ENCODE measurements around the gene KDM7A. TPM values are rescaled to one million over a fixed set of nuclear protein-coding genes. Genes with fewer than 3 reads are reported as not detected.

Gene KDM7A
- total RNA-seq, 1 experiment from 2014 or later: 1.5 TPM

DNA sequence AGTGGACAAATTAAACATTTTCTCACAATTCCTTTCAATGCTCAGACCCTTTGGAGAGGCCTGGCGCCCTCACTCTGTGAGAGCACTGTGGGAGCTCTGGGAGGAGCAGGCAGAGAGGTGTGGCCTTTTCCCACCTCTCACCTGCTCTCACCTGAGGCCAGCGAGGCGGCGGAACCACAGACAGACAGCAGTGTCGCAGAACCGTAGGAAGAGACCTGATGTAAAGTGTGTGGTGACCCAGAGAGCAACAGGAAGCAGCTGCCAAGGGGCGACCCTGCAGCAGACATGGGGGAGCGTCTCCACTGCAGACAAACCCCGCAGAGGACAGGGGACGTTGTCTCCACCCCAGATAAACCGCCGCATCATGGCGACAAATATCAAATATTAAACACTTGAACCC lies 98.4 kb downstream of the KDM7A start:
- Histone ChIP-seq H3K9me3 (ENCODE audit: insufficient read depth, low read depth) (no peaks in the 10 kb centered on the region), H2AFZ (no peak overlapping the region), H3K27me3 (ENCODE audit: insufficient read depth, low read depth) (no peaks in the 10 kb centered on the region), H3K4me2 (no peak overlapping the region), H3K4me3 (no peak overlapping the region), H3F3A (ENCODE audit: insufficient read depth, low read depth) (no peaks in the 10 kb centered on the region), H3K36me3 (ENCODE audit: low read depth) (no peaks in the 10 kb centered on the region), H3K9me2 (ENCODE audit: insufficient read depth) (no peaks in the 10 kb centered on the region), H3K4me1 (replicated peaks; ENCODE audit: insufficient read depth) (no peaks in the 10 kb centered on the region), H3K79me2 (ENCODE audit: low read depth) (no peaks in the 10 kb centered on the region), H3K27ac (no peak overlapping the region), H4K20me1 (ENCODE audit: insufficient read depth) (no peaks in the 10 kb centered on the region)
- CTCF ChIA-PET: no interaction called here
- no peak for TF ChIP-seq EZH2 (IDR thresholded peaks at IDR 0.05; ENCODE audit: low read depth)
- TF ChIP-seq, protein P1, sequence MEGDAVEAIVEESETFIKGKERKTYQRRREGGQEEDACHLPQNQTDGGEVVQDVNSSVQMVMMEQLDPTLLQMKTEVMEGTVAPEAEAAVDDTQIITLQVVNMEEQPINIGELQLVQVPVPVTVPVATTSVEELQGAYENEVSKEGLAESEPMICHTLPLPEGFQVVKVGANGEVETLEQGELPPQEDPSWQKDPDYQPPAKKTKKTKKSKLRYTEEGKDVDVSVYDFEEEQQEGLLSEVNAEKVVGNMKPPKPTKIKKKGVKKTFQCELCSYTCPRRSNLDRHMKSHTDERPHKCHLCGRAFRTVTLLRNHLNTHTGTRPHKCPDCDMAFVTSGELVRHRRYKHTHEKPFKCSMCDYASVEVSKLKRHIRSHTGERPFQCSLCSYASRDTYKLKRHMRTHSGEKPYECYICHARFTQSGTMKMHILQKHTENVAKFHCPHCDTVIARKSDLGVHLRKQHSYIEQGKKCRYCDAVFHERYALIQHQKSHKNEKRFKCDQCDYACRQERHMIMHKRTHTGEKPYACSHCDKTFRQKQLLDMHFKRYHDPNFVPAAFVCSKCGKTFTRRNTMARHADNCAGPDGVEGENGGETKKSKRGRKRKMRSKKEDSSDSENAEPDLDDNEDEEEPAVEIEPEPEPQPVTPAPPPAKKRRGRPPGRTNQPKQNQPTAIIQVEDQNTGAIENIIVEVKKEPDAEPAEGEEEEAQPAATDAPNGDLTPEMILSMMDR (conservative IDR thresholded peaks at IDR 0.05): no peak
- no TSS peak for BruUV-seq (replicated peaks)
- no peak for DNase-seq
- intact Hi-C loops (cut with micrococcal nuclease; ENCODE audit: unreplicated experiment): no loop called here
- POLR2A ChIA-PET (ENCODE audit: unreplicated experiment): no interaction called here

DNA sequence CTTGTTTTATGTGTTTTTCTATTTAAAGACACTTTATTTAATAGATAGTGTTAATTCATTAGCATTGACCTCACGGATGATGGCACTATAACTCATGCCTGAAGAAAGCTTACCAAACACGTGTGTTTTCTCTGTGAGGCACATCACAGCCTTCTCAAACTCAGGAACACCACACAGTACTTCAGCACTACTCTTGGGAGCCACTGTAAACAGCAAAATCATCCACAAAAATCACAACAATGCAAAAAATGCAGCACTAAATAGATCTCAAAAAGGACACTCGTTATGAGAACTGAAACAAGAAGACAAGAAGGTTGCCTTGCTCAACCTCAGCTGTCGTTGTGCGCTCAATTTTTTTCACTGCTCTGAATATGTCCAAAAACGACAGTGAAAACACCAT lies 102.0 kb downstream of the KDM7A start:
- intact Hi-C loops (cut with micrococcal nuclease; ENCODE audit: unreplicated experiment): no loop called here
- Histone ChIP-seq H3K4me3 (no peak overlapping the region), H3K9me2 (ENCODE audit: insufficient read depth) (no peaks in the 10 kb centered on the region), H2AFZ (no peak overlapping the region), H3K36me3 (ENCODE audit: low read depth) (no peaks in the 10 kb centered on the region), H3K4me1 (replicated peaks; ENCODE audit: insufficient read depth) (no peaks in the 10 kb centered on the region), H3K4me2 (no peak overlapping the region), H3F3A (ENCODE audit: insufficient read depth, low read depth) (no peaks in the 10 kb centered on the region), H4K20me1 (ENCODE audit: insufficient read depth) (no peaks in the 10 kb centered on the region), H3K9me3 (ENCODE audit: insufficient read depth, low read depth) (no peaks in the 10 kb centered on the region), H3K27ac (no peak overlapping the region), H3K79me2 (ENCODE audit: low read depth) (no peaks in the 10 kb centered on the region), H3K27me3 (ENCODE audit: insufficient read depth, low read depth) (no peaks in the 10 kb centered on the region)
- no peak for TF ChIP-seq EZH2 (IDR thresholded peaks at IDR 0.05; ENCODE audit: low read depth)
- TF ChIP-seq, protein P1 (conservative IDR thresholded peaks at IDR 0.05): no peak
- ChIA-PET POLR2A (ENCODE audit: unreplicated experiment) (no interaction called here), CTCF (no interaction called here)
- DNase-seq: no peak
- BruUV-seq (replicated peaks): no TSS peak

DNA sequence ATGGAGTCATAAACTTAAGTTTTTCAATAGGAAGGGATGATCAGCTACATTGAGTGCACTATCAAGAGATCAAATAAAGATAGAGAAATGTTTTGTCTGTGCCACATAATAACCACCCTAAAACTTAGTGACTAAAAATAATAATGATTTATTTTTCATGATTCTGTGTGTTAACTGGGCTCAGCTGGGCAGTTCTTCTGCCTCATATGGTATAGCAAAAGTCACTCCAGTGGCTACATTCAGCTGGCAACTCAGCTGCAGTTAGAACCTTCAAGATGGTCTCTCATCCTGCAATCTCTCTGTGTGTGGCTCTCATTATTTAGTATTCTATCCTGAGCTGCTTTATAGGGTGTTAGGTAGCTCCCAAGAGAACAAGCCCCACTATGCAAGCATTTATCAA lies 106.2 kb downstream of the KDM7A start:
- TF ChIP-seq, protein P1 (conservative IDR thresholded peaks at IDR 0.05): no peak
- no peak for TF ChIP-seq EZH2 (IDR thresholded peaks at IDR 0.05; ENCODE audit: low read depth)
- no peak overlapping the region for H3K4me3 ChIP-seq

More for the DNA sequence above, 106.2 kb downstream of the KDM7A start:
- intact Hi-C loops (cut with micrococcal nuclease; ENCODE audit: unreplicated experiment): no loop called here
- Histone ChIP-seq H3K27me3 (ENCODE audit: insufficient read depth, low read depth) (no peaks in the 10 kb centered on the region), H4K20me1 (ENCODE audit: insufficient read depth) (no peaks in the 10 kb centered on the region), H3K36me3 (ENCODE audit: low read depth) (no peaks in the 10 kb centered on the region), H3K27ac (no peak overlapping the region), H3F3A (ENCODE audit: insufficient read depth, low read depth) (no peaks in the 10 kb centered on the region), H3K4me1 (replicated peaks; ENCODE audit: insufficient read depth) (no peaks in the 10 kb centered on the region), H2AFZ (no peak overlapping the region), H3K79me2 (ENCODE audit: low read depth) (no peaks in the 10 kb centered on the region), H3K4me2 (no peak overlapping the region), H3K9me2 (ENCODE audit: insufficient read depth) (no peaks in the 10 kb centered on the region), H3K9me3 (ENCODE audit: insufficient read depth, low read depth) (peaks cover 21% of the 10 kb centered on the region)
- CTCF ChIA-PET: no interaction called here
- BruUV-seq (replicated peaks): no TSS peak
- no peak for DNase-seq
- POLR2A ChIA-PET (ENCODE audit: unreplicated experiment): interaction anchor here (0.6 kb wide), 1 partner anchor 621 kb away, joined by 7 read pairs; no protein-coding TSS in a partner anchor

Data from PC-9 (cell line).